Activated T-cell treated with anti-CD3 and anti-CD28 coated beads, Interleukin-2, amount 50 U/mL, for 72 hours (primary cell): ENCODE results near the gene CTDSPL. TPM values are rescaled to one million over a fixed set of nuclear protein-coding genes. Genes with fewer than 3 reads are reported as not detected.
A peak's percentile ranks its signal among the peaks of the same experiment; 100 is the strongest.

Experiments
- ATAC-seq, 2 donors: fragments of 150-1000 bp; cut with Tn5 transposase; replicated peaks in 1 of 2; 2 replicates each; pipeline ENCODE4 v1.10.0; 2021; ENCODE audit warnings: moderate library complexity in 2 of 2, mild to moderate bottlenecking in 1 of 2
- DNase-seq, 2 donors: peaks; one replicate each; pipeline ENCODE4 v3.0.0; 2021 to 2022; ENCODE audit warnings: mixed read lengths in 1 of 2
- H3K27ac Mint-ChIP-seq: one replicate; pipeline ENCODE4 v1.8.0; 2022; ENCODE audit warnings: mild to moderate bottlenecking, moderate library complexity, mixed read lengths
- H3K27me3 Mint-ChIP-seq: one replicate; pipeline ENCODE4 v1.8.0; 2022; ENCODE audit warnings: low read depth, mixed read lengths
- H3K36me3 Mint-ChIP-seq, 2 donors: one replicate each; pipeline ENCODE4 v1.8.0; 2022; ENCODE audit warnings: mixed read lengths in 2 of 2, mild to moderate bottlenecking in 1 of 2; ENCODE audit not compliant: insufficient read depth in 2 of 2
- H3K4me1 Mint-ChIP-seq: one replicate; pipeline ENCODE4 v1.8.0; 2022; ENCODE audit warnings: low read depth, mixed read lengths
- H3K4me3 Mint-ChIP-seq, 2 donors: one replicate each; pipeline ENCODE4 v1.8.0; 2022; ENCODE audit warnings: mild to moderate bottlenecking in 2 of 2, mixed read lengths in 2 of 2, moderate library complexity in 2 of 2
- H3K9me3 Mint-ChIP-seq, 2 donors: one replicate each; pipeline ENCODE4 v1.8.0; 2022; ENCODE audit warnings: mixed read lengths in 2 of 2
- total RNA-seq, 2 donors: library from RNA; stranded (reverse); gene quantifications; one replicate each; pipeline ENCODE4 v1.2.3, GENCODE V29; 2022

Gene CTDSPL
- total RNA-seq, 2 donors from 2014 or later: 6.3 to 7.0 TPM

DNA sequence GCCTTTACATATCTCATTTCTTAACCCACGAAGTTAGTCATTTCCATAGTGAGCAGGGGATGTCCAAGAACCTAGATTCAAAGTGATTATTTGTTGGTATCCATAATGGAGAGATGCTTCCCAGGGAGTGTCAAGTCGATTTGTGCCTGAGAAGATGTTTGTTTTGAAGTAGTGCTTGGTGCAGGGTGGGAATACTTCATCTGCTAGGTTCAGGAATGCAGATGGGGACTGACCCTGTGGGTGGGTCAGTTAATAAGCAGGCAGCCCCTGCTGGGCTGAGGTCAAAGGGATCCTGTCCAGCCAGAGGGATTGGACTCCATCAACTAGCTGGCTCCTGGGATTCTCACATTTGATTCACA is 84.8 kb downstream of the CTDSPL start:
- Mint-ChIP-seq H3K4me1 (no peaks in the 10 kb centered on the region), H3K27ac (no peak overlapping the region), H3K4me3 (no peak overlapping the region), H3K27me3 (no peaks in the 10 kb centered on the region), H3K9me3 (no peaks in the 10 kb centered on the region), H3K36me3 (no peaks in the 10 kb centered on the region)
- ATAC-seq (peak in 1 of 2 donors; percentile 32), DNase-seq (no peak)

DNA sequence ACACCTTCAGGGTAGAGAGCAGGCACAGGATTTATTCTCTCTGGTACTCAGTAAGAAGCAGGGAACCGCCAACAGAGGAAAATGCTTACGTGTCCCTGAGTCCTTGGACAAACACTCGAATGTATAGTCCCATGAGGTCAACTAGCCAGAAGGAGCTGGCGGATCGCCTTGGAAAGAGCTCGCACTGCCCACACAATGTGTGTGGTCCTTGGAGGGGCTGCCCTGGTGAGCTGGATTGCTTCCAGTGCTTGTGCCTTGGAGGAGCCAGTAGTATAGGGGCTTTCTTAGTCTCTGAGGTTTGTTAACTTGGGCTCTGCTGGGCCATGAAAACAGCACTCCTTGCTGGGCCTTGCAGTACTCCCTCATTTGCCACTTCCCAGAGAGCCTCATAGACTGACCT is 88.2 kb downstream of the CTDSPL start:
- DNase-seq (no peak), ATAC-seq (no peak)
- Mint-ChIP-seq H3K27ac (no peak overlapping the region), H3K9me3 (no peaks in the 10 kb centered on the region), H3K36me3 (no peaks in the 10 kb centered on the region), H3K4me1 (peaks cover 4% of the 10 kb centered on the region), H3K4me3 (no peak overlapping the region), H3K27me3 (no peaks in the 10 kb centered on the region)

- Mint-ChIP-seq H3K27me3 (no peaks in the 10 kb centered on the region), H3K9me3 (no peaks in the 10 kb centered on the region), H3K4me1 (peaks cover 17% of the 10 kb centered on the region), H3K27ac (no peak overlapping the region), H3K36me3 (no peaks in the 10 kb centered on the region), H3K4me3 (no peak overlapping the region)
- ATAC-seq: peak in 1 of 2 donors; percentile 21
- no peak for DNase-seq
Observed at GRCh38 chr3:37952564-37952963, 90.9 kb downstream of the CTDSPL start.

GRCh38 chr3:37953226-37953625 is 91.5 kb downstream of the CTDSPL start:
- H3K36me3 Mint-ChIP-seq: no peaks in the 10 kb centered on the region
- H3K27me3 Mint-ChIP-seq: no peaks in the 10 kb centered on the region
- peaks cover 19% of the 10 kb centered on the region for H3K4me1 Mint-ChIP-seq
- H3K4me3 Mint-ChIP-seq: no peak overlapping the region
- no peaks in the 10 kb centered on the region for H3K9me3 Mint-ChIP-seq
- no peak for ATAC-seq
- no peak for DNase-seq
- H3K27ac Mint-ChIP-seq: no peak overlapping the region

GRCh38 chr3:37953707-37954394 is 92.2 kb downstream of the CTDSPL start:
- Mint-ChIP-seq H3K4me3 (no peak overlapping the region), H3K4me1 (peaks cover 19% of the 10 kb centered on the region), H3K9me3 (no peaks in the 10 kb centered on the region), H3K27ac (no peak overlapping the region), H3K27me3 (no peaks in the 10 kb centered on the region), H3K36me3 (no peaks in the 10 kb centered on the region)
- no peak for DNase-seq
- no peak for ATAC-seq

- ATAC-seq (no peak), DNase-seq (no peak)
- H3K27me3 Mint-ChIP-seq: no peaks in the 10 kb centered on the region
- H3K36me3 Mint-ChIP-seq: no peaks in the 10 kb centered on the region
- peaks cover 19% of the 10 kb centered on the region for H3K4me1 Mint-ChIP-seq
- no peak overlapping the region for H3K4me3 Mint-ChIP-seq
- no peaks in the 10 kb centered on the region for H3K9me3 Mint-ChIP-seq
- H3K27ac Mint-ChIP-seq: no peak overlapping the region
Observed at GRCh38 chr3:37954881-37955280, 93.2 kb downstream of the CTDSPL start.

GRCh38 chr3:37955918-37956707 is 94.4 kb downstream of the CTDSPL start:
- H3K4me3 Mint-ChIP-seq: peak overlapping the region in 1 of 2 donors; percentile 31
- H3K4me1 Mint-ChIP-seq: peaks cover 19% of the 10 kb centered on the region
- H3K27ac Mint-ChIP-seq: peak overlapping the region; percentile 86
- DNase-seq: no peak
- no peaks in the 10 kb centered on the region for H3K27me3 Mint-ChIP-seq
- H3K36me3 Mint-ChIP-seq: no peaks in the 10 kb centered on the region
- no peaks in the 10 kb centered on the region for H3K9me3 Mint-ChIP-seq
- no peak for ATAC-seq

- no peak for DNase-seq
- ATAC-seq: peak in 1 of 2 donors; percentile 4
- Mint-ChIP-seq H3K27ac (peak overlapping the region; percentile 86), H3K27me3 (no peaks in the 10 kb centered on the region), H3K4me1 (peaks cover 17% of the 10 kb centered on the region), H3K4me3 (peak overlapping the region; percentile 19 to 31), H3K36me3 (no peaks in the 10 kb centered on the region), H3K9me3 (no peaks in the 10 kb centered on the region)
Observed at GRCh38 chr3:37956723-37957538, 95.3 kb downstream of the CTDSPL start.

- H3K27me3 Mint-ChIP-seq: no peaks in the 10 kb centered on the region
- ATAC-seq: peak in 1 of 2 donors; percentile 13
Observed at GRCh38 chr3:37957539-37957936, 95.9 kb downstream of the CTDSPL start.

GRCh38 chr3:37961622-37962431 is 100.1 kb downstream of the CTDSPL start:
- no peaks in the 10 kb centered on the region for H3K27me3 Mint-ChIP-seq
- DNase-seq: no peak
- H3K36me3 Mint-ChIP-seq: no peaks in the 10 kb centered on the region
- peaks cover 9% of the 10 kb centered on the region for H3K4me1 Mint-ChIP-seq
- no peak overlapping the region for H3K27ac Mint-ChIP-seq
- H3K9me3 Mint-ChIP-seq: no peaks in the 10 kb centered on the region
- no peak for ATAC-seq
- no peak overlapping the region for H3K4me3 Mint-ChIP-seq

More at GRCh38 chr3:37957539-37957936, 95.9 kb downstream of the CTDSPL start:
- Mint-ChIP-seq H3K4me3 (peak overlapping the region; percentile 30 to 59), H3K4me1 (peaks cover 15% of the 10 kb centered on the region), H3K36me3 (no peaks in the 10 kb centered on the region), H3K27ac (peak overlapping the region; percentile 90), H3K9me3 (no peaks in the 10 kb centered on the region)
- no peak for DNase-seq

- H3K27ac Mint-ChIP-seq: no peak overlapping the region
Observed at GRCh38 chr3:37963016-37963415, 101.3 kb downstream of the CTDSPL start.

DNA sequence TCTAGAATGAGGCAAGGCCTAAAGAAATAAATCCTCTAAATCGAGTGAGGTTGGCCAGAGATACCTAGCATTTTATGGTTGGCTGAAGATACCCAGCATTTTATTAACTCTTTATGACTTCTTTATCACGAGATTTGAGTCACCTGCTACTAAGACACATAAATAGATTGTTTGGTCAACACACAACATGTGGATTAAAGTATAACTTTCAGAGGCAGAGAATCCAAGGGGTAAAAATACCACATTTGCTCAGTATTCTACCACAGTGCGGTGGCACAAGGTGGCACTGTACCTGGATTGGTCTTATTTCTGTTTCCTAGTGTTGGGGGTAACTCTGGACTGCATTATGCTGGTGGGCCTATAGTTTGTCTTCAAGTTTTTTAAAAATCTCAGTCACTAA is 102.0 kb downstream of the CTDSPL start:
- Mint-ChIP-seq H3K4me1 (no peaks in the 10 kb centered on the region), H3K4me3 (no peak overlapping the region), H3K36me3 (no peaks in the 10 kb centered on the region), H3K27ac (no peak overlapping the region), H3K9me3 (no peaks in the 10 kb centered on the region), H3K27me3 (no peaks in the 10 kb centered on the region)
- DNase-seq (no peak), ATAC-seq (no peak)

More at GRCh38 chr3:37963016-37963415, 101.3 kb downstream of the CTDSPL start:
- Mint-ChIP-seq H3K27me3 (no peaks in the 10 kb centered on the region), H3K36me3 (no peaks in the 10 kb centered on the region), H3K4me3 (no peak overlapping the region), H3K4me1 (no peaks in the 10 kb centered on the region), H3K9me3 (no peaks in the 10 kb centered on the region)
- DNase-seq (no peak), ATAC-seq (no peak)
